Esophagus (tissue), 2 donors: ENCODE results near the gene COL4A1. TPM values are rescaled to one million over a fixed set of nuclear protein-coding genes. Genes with fewer than 3 reads are reported as not detected.
A peak's percentile ranks its signal among the peaks of the same experiment; 100 is the strongest.
"Not testable (repeated sequence)": the region's sequence is repeated elsewhere in the genome, so short reads cannot be mapped to it uniquely, and the experiment has no call there.

Experiments used
- H3K27ac ChIP-seq, 2 donors: one replicate each; pipeline ENCODE4 v1.5.1; 2013; ENCODE audit warnings: low read depth in 2 of 2, mild to moderate bottlenecking in 2 of 2, inconsistent platforms in 1 of 2, low read length in 1 of 2, moderate library complexity in 1 of 2
- H3K27me3 ChIP-seq, 2 donors: one replicate each; pipeline ENCODE4 v1.6.1; 2013; ENCODE audit warnings: low read length in 2 of 2, control low read depth in 1 of 2, mild to moderate bottlenecking in 1 of 2; ENCODE audit not compliant: insufficient read depth in 2 of 2, control insufficient read depth in 1 of 2
- H3K36me3 ChIP-seq, 2 donors: one replicate each; pipeline ENCODE4 v1.6.1; 2013; ENCODE audit warnings: low read length in 1 of 2; ENCODE audit not compliant: control insufficient read depth in 2 of 2, insufficient read depth in 2 of 2
- H3K4me1 ChIP-seq, 2 donors: one replicate each; pipeline ENCODE4 v1.6.1; 2013; ENCODE audit warnings: low read length in 1 of 2; ENCODE audit not compliant: control insufficient read depth in 2 of 2, insufficient read depth in 2 of 2
- H3K4me3 ChIP-seq, 2 donors: one replicate each; pipeline ENCODE4 v1.5.1; 2013; ENCODE audit warnings: low read length in 2 of 2, mild to moderate bottlenecking in 2 of 2, low read depth in 1 of 2, moderate library complexity in 1 of 2
- H3K9me3 ChIP-seq, 2 donors: one replicate each; pipeline ENCODE4 v1.6.1; 2013; ENCODE audit warnings: mild to moderate bottlenecking in 2 of 2, low read depth in 1 of 2, low read length in 1 of 2, moderate library complexity in 1 of 2; ENCODE audit not compliant: control insufficient read depth in 2 of 2, insufficient read depth in 1 of 2
- WGBS, 2 donors: extraction: QIAGEN DNeasy Blood & Tissue Kit; methylation state at CpG; one replicate each; pipeline ENCODE4 v1.1.7; 2013; 5-methylcytosine and 5-hydroxymethylcytosine counted together
- polyA plus RNA-seq, 2 donors: library from polyadenylated mRNA; stranded (reverse); fragments of 200-250 nt; gene quantifications; one replicate each; pipeline ENCODE4 v1.2.3, GENCODE V29; 2013
- donor health status: healthy with polysubstance abuse.
- donor health status: Bipolar disorder and iron deficiency.

The COL4A1 gene
- polyA plus RNA-seq, 2 donors, result 10.4 to 23.7 TPM

GRCh38 chr13:110113284-110113764, 193.6 kb downstream of the COL4A1 start:
- Histone ChIP-seq H3K27me3 (no peaks in the 10 kb centered on the region), H3K9me3 (no peaks in the 10 kb centered on the region), H3K4me3 (no peak overlapping the region), H3K4me1 (peaks cover 0 to 4% of the 10 kb centered on the region in 2 donors), H3K27ac (no peak overlapping the region), H3K36me3 (no peaks in the 10 kb centered on the region)
- WGBS, 2 donors, result 67 to 71% methylated on average over 2 of the region's 2 CpGs

GRCh38 chr13:110112379-110112778, 194.6 kb downstream of the COL4A1 start:
- not testable (repeated sequence) for H3K4me3 ChIP-seq, H3K9me3 ChIP-seq, H3K27me3 ChIP-seq, H3K4me1 ChIP-seq, H3K36me3 ChIP-seq, H3K27ac ChIP-seq
- WGBS, 2 donors, result 70 to 76% methylated on average over 6 of the region's 6 CpGs

DNA sequence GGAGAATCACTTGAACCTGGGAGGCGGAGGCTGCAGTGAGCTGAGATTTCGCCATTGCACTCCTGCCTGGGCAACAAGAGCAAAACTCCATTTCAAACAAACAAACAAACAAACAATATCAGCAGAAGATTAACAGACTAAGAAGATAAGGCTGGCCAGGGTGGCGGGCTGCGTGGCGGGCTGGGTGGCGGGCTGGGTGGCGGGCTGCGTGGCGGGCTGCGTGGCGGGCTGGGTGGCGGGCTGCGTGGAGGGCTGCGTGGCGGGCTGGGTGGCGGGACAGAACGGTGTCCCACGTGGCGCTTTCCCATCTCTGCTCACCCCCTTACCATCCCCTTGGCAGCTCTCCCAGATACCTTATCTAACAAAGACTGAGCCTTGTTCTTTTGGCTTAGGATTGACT, 196.2 kb downstream of the COL4A1 start:
- WGBS, 2 donors, result 94 to 97% methylated on average over 19 of the region's 19 CpGs
- no peak overlapping the region for H3K4me3 ChIP-seq
- H3K27ac ChIP-seq, result no peak overlapping the region
- H3K9me3 ChIP-seq, result no peaks in the 10 kb centered on the region
- H3K4me1 ChIP-seq, result peaks cover 0 to 4% of the 10 kb centered on the region in 2 donors
- H3K36me3 ChIP-seq, result no peaks in the 10 kb centered on the region
- no peaks in the 10 kb centered on the region for H3K27me3 ChIP-seq

DNA sequence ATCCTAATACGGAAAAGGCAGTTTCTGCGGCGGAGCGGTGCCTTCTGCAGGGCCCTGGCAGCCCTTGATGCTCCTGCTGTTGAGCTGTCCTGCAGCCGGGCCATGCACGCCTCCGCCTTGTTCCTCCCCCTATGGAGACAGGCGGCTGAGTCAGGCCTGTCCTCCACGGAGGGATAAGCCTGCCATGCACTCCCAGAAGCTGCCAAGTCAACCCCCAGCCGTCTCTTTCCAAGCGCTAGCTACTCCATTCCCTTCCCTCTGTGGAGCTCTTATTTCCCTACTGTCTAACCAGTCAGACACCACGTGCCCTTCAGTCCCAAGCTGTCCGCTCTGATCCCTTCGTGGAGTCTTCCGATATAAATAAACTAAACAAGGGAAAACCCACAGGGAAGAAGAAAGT, 197.0 kb downstream of the COL4A1 start:
- WGBS, 2 donors, result 45 to 49% methylated on average over 15 of the region's 15 CpGs
- Histone ChIP-seq H3K27me3 (no peaks in the 10 kb centered on the region), H3K9me3 (no peaks in the 10 kb centered on the region), H3K36me3 (no peaks in the 10 kb centered on the region), H3K4me1 (peaks cover 0 to 2% of the 10 kb centered on the region in 2 donors), H3K27ac (peak overlapping the region in 1 of 2 donors; percentile 37), H3K4me3 (no peak overlapping the region)

DNA sequence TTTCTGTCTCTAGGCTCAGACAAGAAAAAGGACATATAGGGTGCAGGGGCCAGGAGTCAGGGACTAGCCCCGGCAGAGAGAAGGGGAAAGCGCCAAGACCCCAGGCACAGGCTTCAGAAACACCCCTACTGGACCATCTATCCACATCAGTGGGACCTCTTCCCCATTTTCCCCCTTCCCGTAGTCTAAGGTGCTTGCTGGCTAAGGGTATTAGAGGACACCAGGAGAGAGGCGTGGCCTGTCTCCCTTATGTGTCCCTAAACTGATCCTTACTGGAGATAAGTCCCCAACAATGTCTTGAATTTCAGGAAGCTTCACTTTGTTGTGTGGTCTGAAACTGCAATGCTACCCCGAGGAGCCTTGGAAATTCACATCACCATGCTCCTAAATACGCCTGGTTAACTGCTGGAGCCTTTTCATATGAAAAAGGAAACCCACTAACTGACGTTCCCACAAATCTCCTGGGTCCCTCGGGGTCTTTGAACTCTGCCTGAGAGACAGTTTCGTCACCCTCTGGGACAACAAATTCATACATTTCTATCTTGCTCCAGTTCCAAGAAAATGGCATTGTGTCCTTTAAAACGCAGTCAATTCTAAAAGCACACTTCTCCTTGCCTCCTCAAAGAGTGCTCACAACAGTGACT, 197.7 kb downstream of the COL4A1 start:
- no peak overlapping the region for H3K4me3 ChIP-seq
- H3K27me3 ChIP-seq, result no peaks in the 10 kb centered on the region
- H3K4me1 ChIP-seq, result peaks cover 0 to 2% of the 10 kb centered on the region in 2 donors
- H3K27ac ChIP-seq, result peak overlapping the region in 1 of 2 donors; percentile 36
- 59 to 60% methylated on average over 10 of the region's 10 CpGs for WGBS, 2 donors
- no peaks in the 10 kb centered on the region for H3K36me3 ChIP-seq
- no peaks in the 10 kb centered on the region for H3K9me3 ChIP-seq

DNA sequence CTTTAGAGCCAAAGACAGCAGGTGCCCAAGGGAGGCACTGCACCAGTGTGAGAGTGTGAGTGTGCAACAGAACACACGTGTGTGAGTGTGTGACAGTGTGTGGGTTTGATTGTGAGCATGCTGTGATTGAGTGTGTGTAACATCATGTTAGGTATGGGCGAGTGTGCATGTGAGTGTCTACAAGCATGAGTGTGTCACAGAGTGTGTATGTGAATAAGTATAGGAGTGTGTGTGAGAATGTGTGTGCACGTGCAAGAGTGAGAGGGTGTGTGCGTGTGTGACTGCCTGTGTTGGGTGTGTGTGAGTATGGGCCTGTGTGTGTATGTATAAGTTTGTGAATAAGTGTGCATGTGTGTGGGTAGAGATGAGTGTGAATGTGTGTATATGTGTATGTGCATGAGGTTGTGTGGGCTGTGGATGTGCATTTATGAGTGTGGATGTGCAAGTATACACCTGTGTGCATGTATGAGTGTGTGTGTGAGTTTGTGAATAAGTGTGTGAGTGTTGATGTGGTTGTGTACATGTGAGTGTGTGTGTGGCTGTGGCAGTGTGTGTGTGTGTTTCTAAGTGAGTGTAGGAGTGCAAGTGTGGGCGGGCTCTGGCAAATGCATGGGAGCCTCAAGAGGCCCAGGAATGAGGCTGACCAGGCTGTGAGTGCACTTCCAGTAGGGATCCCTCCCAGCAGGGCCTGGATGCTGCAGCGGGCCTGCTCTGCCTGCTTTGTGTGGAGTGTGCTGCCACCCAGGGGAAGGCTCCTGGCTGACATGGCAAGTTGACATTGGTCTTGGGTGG, 198.4 kb downstream of the COL4A1 start:
- Histone ChIP-seq H3K4me3 (no peak overlapping the region), H3K27ac (no peak overlapping the region), H3K9me3 (no peaks in the 10 kb centered on the region), H3K36me3 (no peaks in the 10 kb centered on the region), H3K4me1 (peaks cover 0 to 2% of the 10 kb centered on the region in 2 donors), H3K27me3 (no peaks in the 10 kb centered on the region)
- WGBS, 2 donors, result 70 to 74% methylated on average over 6 of the region's 6 CpGs

- Histone ChIP-seq H3K4me3 (no peak overlapping the region), H3K27me3 (no peaks in the 10 kb centered on the region), H3K36me3 (no peaks in the 10 kb centered on the region), H3K9me3 (no peaks in the 10 kb centered on the region), H3K4me1 (peaks cover 0 to 2% of the 10 kb centered on the region in 2 donors), H3K27ac (peak overlapping the region in 1 of 2 donors; percentile 36)
- 86 to 91% methylated on average over 22 of the region's 22 CpGs for WGBS, 2 donors
Observed at GRCh38 chr13:110107568-110108347, 199.2 kb downstream of the COL4A1 start.

GRCh38 chr13:110106726-110107125, 200.2 kb downstream of the COL4A1 start:
- Histone ChIP-seq H3K9me3 (peaks cover 0 to 4% of the 10 kb centered on the region in 2 donors), H3K27me3 (no peaks in the 10 kb centered on the region), H3K4me3 (no peak overlapping the region), H3K36me3 (no peaks in the 10 kb centered on the region), H3K4me1 (peaks cover 0 to 2% of the 10 kb centered on the region in 2 donors), H3K27ac (peak overlapping the region; percentile 30 to 54)
- WGBS, 2 donors, result 59 to 67% methylated on average over 7 of the region's 7 CpGs

DNA sequence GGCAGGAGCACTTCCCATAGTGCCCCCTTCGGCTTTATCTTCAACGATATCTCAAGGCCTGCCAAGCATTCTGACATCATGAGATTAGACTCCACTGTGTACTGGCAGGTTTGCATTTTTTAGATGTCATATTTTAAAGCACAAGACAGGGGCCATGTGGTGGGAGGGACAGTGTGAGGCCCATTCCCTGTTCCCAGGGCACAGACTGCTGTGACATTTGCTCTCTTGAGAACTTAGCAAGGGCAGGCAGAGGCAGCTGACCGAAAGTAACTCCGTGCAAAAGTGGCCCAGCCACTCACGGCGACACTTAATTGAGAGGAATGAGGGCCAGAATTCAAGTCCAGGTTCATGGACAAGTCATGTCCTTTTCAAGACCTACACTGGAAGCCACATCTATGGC, 201.8 kb downstream of the COL4A1 start:
- Histone ChIP-seq H3K27ac (no peak overlapping the region), H3K4me3 (no peak overlapping the region), H3K27me3 (no peaks in the 10 kb centered on the region), H3K9me3 (peaks cover 0 to 7% of the 10 kb centered on the region in 2 donors), H3K36me3 (no peaks in the 10 kb centered on the region), H3K4me1 (peaks cover 0 to 2% of the 10 kb centered on the region in 2 donors)
- 84 to 89% methylated on average over 6 of the region's 6 CpGs for WGBS, 2 donors
